ENCODE results near the gene ST8SIA4. TPM values are rescaled to one million over a fixed set of nuclear protein-coding genes. Genes with fewer than 3 reads are reported as not detected.
A peak's percentile ranks its signal among the peaks of the same experiment; 100 is the strongest.

The ST8SIA4 gene
- total RNA-seq, 1 donor from 2014 or later, result 5.9 TPM

- no peak for TF ChIP-seq CTCF (conservative IDR thresholded peaks at IDR 0.05)
- Mint-ChIP-seq H3K4me3 (no peak overlapping the region), H3K27me3 (ENCODE audit: low read depth) (no peaks in the 10 kb centered on the region)
Measured at GRCh38 chr5:100780376-100780870, 122.7 kb downstream of the ST8SIA4 start.

GRCh38 chr5:100779669-100780375 lies 123.3 kb downstream of the ST8SIA4 start:
- TF ChIP-seq CTCF (conservative IDR thresholded peaks at IDR 0.05), result no peak
- no peak overlapping the region for H3K27ac Mint-ChIP-seq (ENCODE audit: unreplicated experiment)

More at GRCh38 chr5:100780376-100780870, 122.7 kb downstream of the ST8SIA4 start:
- H3K36me3 Mint-ChIP-seq (ENCODE audit: low read depth), result no peaks in the 10 kb centered on the region
- peaks cover 12% of the 10 kb centered on the region for H3K4me1 Mint-ChIP-seq
- H3K9me3 Mint-ChIP-seq, result peaks cover 3% of the 10 kb centered on the region
- H3K27ac Mint-ChIP-seq (ENCODE audit: unreplicated experiment), result no peak overlapping the region
- no peak for DNase-seq (ENCODE audit: low read depth, low spot score)

GRCh38 chr5:100777680-100778300 lies 125.3 kb downstream of the ST8SIA4 start:
- H3K4me3 Mint-ChIP-seq, result no peak overlapping the region
- H3K27me3 Mint-ChIP-seq (ENCODE audit: low read depth), result no peaks in the 10 kb centered on the region
- peaks cover 17% of the 10 kb centered on the region for H3K4me1 Mint-ChIP-seq
- no peak for TF ChIP-seq CTCF (conservative IDR thresholded peaks at IDR 0.05)
- DNase-seq (ENCODE audit: low read depth, low spot score), result no peak
- peaks cover 10% of the 10 kb centered on the region for H3K9me3 Mint-ChIP-seq
- no peaks in the 10 kb centered on the region for H3K36me3 Mint-ChIP-seq (ENCODE audit: low read depth)
- peak overlapping the region; percentile 67 for H3K27ac Mint-ChIP-seq (ENCODE audit: unreplicated experiment)

More at GRCh38 chr5:100779669-100780375, 123.3 kb downstream of the ST8SIA4 start:
- peaks cover 17% of the 10 kb centered on the region for H3K4me1 Mint-ChIP-seq
- DNase-seq (ENCODE audit: low read depth, low spot score), result no peak
- H3K27me3 Mint-ChIP-seq (ENCODE audit: low read depth), result no peaks in the 10 kb centered on the region
- peaks cover 7% of the 10 kb centered on the region for H3K9me3 Mint-ChIP-seq
- no peak overlapping the region for H3K4me3 Mint-ChIP-seq
- H3K36me3 Mint-ChIP-seq (ENCODE audit: low read depth), result no peaks in the 10 kb centered on the region

GRCh38 chr5:100775533-100775855 lies 127.6 kb downstream of the ST8SIA4 start:
- Mint-ChIP-seq H3K27me3 (ENCODE audit: low read depth) (no peaks in the 10 kb centered on the region), H3K36me3 (ENCODE audit: low read depth) (no peaks in the 10 kb centered on the region), H3K4me1 (peaks cover 17% of the 10 kb centered on the region), H3K27ac (ENCODE audit: unreplicated experiment) (peak overlapping the region; percentile 92), H3K4me3 (no peak overlapping the region), H3K9me3 (peaks cover 10% of the 10 kb centered on the region)
- DNase-seq (ENCODE audit: low read depth, low spot score), result no peak
- TF ChIP-seq CTCF (conservative IDR thresholded peaks at IDR 0.05), result no peak

GRCh38 chr5:100772548-100772947 lies 130.5 kb downstream of the ST8SIA4 start:
- TF ChIP-seq CTCF (conservative IDR thresholded peaks at IDR 0.05), result no peak
- H3K36me3 Mint-ChIP-seq (ENCODE audit: low read depth), result no peaks in the 10 kb centered on the region
- no peak overlapping the region for H3K4me3 Mint-ChIP-seq
- peaks cover 10% of the 10 kb centered on the region for H3K4me1 Mint-ChIP-seq
- DNase-seq (ENCODE audit: low read depth, low spot score), result no peak
- H3K27me3 Mint-ChIP-seq (ENCODE audit: low read depth), result no peaks in the 10 kb centered on the region
- peaks cover 15% of the 10 kb centered on the region for H3K9me3 Mint-ChIP-seq
- no peak overlapping the region for H3K27ac Mint-ChIP-seq (ENCODE audit: unreplicated experiment)

Measured in neural crest cell (in vitro differentiated cells).